ENCODE results near the gene PTPRM.

PTPRM gene

GRCh38 chr18:8380006-8380405 is 812.9 kb downstream of the PTPRM start:
- H3K36me3 ChIP-seq (replicated peaks; ENCODE audit: insufficient read depth, low read length) = no peaks in the 10 kb centered on the region
- DNase-seq = no peak
- no peak overlapping the region for H3K4me2 ChIP-seq (ENCODE audit: low read depth, low read length)
- no peak overlapping the region for H3K9ac ChIP-seq (ENCODE audit: low read length)
- TF ChIP-seq EZH2phosphoT487 (IDR thresholded peaks at IDR 0.05; ENCODE audit: low read length) (no peak), EZH2 (optimal IDR thresholded peaks at IDR 0.05; ENCODE audit: low read depth, low read length) (no peak), CTCF (IDR thresholded peaks at IDR 0.05; ENCODE audit: low read length) (no peak)
- H3K79me2 ChIP-seq (ENCODE audit: low read length) = no peaks in the 10 kb centered on the region
- H3F3A ChIP-seq (ENCODE audit: insufficient read depth, low read length) = no peaks in the 10 kb centered on the region
- no peak overlapping the region for H3K27ac ChIP-seq (ENCODE audit: low read length)
- H4K20me1 ChIP-seq (ENCODE audit: insufficient read depth, low read length) = no peaks in the 10 kb centered on the region
- no peak overlapping the region for H2AFZ ChIP-seq (ENCODE audit: low read length)
- H3K9me3 ChIP-seq (replicated peaks; ENCODE audit: insufficient read depth, low read length) = no peaks in the 10 kb centered on the region
- H3K9me2 ChIP-seq (replicated peaks; ENCODE audit: insufficient read depth, low read length) = no peaks in the 10 kb centered on the region
- H3K4me3 ChIP-seq (ENCODE audit: low read length) = no peak overlapping the region
- H3K27me3 ChIP-seq (replicated peaks; ENCODE audit: insufficient read depth, low read length) = no peaks in the 10 kb centered on the region
- no peaks in the 10 kb centered on the region for H3K4me1 ChIP-seq (ENCODE audit: low read length)

GRCh38 chr18:8380926-8381325 is 813.8 kb downstream of the PTPRM start:
- H2AFZ ChIP-seq (ENCODE audit: low read length) = no peak overlapping the region
- H3K4me2 ChIP-seq (ENCODE audit: low read depth, low read length) = no peak overlapping the region
- no peaks in the 10 kb centered on the region for H3K27me3 ChIP-seq (replicated peaks; ENCODE audit: insufficient read depth, low read length)
- no peaks in the 10 kb centered on the region for H3K9me3 ChIP-seq (replicated peaks; ENCODE audit: insufficient read depth, low read length)
- no peaks in the 10 kb centered on the region for H3K9me2 ChIP-seq (replicated peaks; ENCODE audit: insufficient read depth, low read length)
- TF ChIP-seq CTCF (IDR thresholded peaks at IDR 0.05; ENCODE audit: low read length) = no peak
- no peak for TF ChIP-seq EZH2 (optimal IDR thresholded peaks at IDR 0.05; ENCODE audit: low read depth, low read length)
- no peak for TF ChIP-seq EZH2phosphoT487 (IDR thresholded peaks at IDR 0.05; ENCODE audit: low read length)
- no peak for DNase-seq
- no peaks in the 10 kb centered on the region for H3K4me1 ChIP-seq (ENCODE audit: low read length)
- no peak overlapping the region for H3K4me3 ChIP-seq (ENCODE audit: low read length)
- H3K27ac ChIP-seq (ENCODE audit: low read length) = no peak overlapping the region
- H3F3A ChIP-seq (ENCODE audit: insufficient read depth, low read length) = no peaks in the 10 kb centered on the region
- no peaks in the 10 kb centered on the region for H3K79me2 ChIP-seq (ENCODE audit: low read length)
- H3K36me3 ChIP-seq (replicated peaks; ENCODE audit: insufficient read depth, low read length) = no peaks in the 10 kb centered on the region
- no peak overlapping the region for H3K9ac ChIP-seq (ENCODE audit: low read length)
- no peaks in the 10 kb centered on the region for H4K20me1 ChIP-seq (ENCODE audit: insufficient read depth, low read length)

GRCh38 chr18:8381821-8382459 is 814.8 kb downstream of the PTPRM start:
- H3K36me3 ChIP-seq (replicated peaks; ENCODE audit: insufficient read depth, low read length) = no peaks in the 10 kb centered on the region
- no peak overlapping the region for H3K4me2 ChIP-seq (ENCODE audit: low read depth, low read length)
- H3K9me3 ChIP-seq (replicated peaks; ENCODE audit: insufficient read depth, low read length) = no peaks in the 10 kb centered on the region
- no peak overlapping the region for H3K4me3 ChIP-seq (ENCODE audit: low read length)
- no peak overlapping the region for H3K9ac ChIP-seq (ENCODE audit: low read length)
- DNase-seq = no peak
- H3F3A ChIP-seq (ENCODE audit: insufficient read depth, low read length) = no peaks in the 10 kb centered on the region
- no peaks in the 10 kb centered on the region for H3K27me3 ChIP-seq (replicated peaks; ENCODE audit: insufficient read depth, low read length)
- H3K27ac ChIP-seq (ENCODE audit: low read length) = no peak overlapping the region
- H3K79me2 ChIP-seq (ENCODE audit: low read length) = no peaks in the 10 kb centered on the region
- no peaks in the 10 kb centered on the region for H3K9me2 ChIP-seq (replicated peaks; ENCODE audit: insufficient read depth, low read length)
- no peaks in the 10 kb centered on the region for H4K20me1 ChIP-seq (ENCODE audit: insufficient read depth, low read length)
- H2AFZ ChIP-seq (ENCODE audit: low read length) = no peak overlapping the region
- no peak for TF ChIP-seq CTCF (IDR thresholded peaks at IDR 0.05; ENCODE audit: low read length)
- no peak for TF ChIP-seq EZH2phosphoT487 (IDR thresholded peaks at IDR 0.05; ENCODE audit: low read length)
- TF ChIP-seq EZH2 (optimal IDR thresholded peaks at IDR 0.05; ENCODE audit: low read depth, low read length) = no peak
- H3K4me1 ChIP-seq (ENCODE audit: low read length) = no peaks in the 10 kb centered on the region
